PC-9 (cell line): Measurements from ENCODE around the gene C3orf49. TPM values are rescaled to one million over a fixed set of nuclear protein-coding genes. Genes with fewer than 3 reads are reported as not detected.
A peak's percentile ranks its signal among the peaks of the same experiment; 100 is the strongest.

Experiments used
- BruUV-seq: library from RNA; stranded (reverse); fragments of 400-500 nt; replicated peaks from 2 replicates; lab custom pipeline; 2021; lab: Mats Ljungman, UMichigan
- CTCF ChIA-PET: fragments of 300-600 bp; sonication (Branson Sonifier 250); formaldehyde crosslinking; loops from one replicate; lab custom pipeline; 2022; ENCODE audit warnings: antibody characterized with exemption; lab: Charles Lee
- POLR2A ChIA-PET: fragments of 300-600 bp; sonication (Branson Sonifier 250); formaldehyde crosslinking; loops from one replicate; lab custom pipeline; 2022; ENCODE audit warnings: antibody characterized with exemption; ENCODE audit not compliant: unreplicated experiment; lab: Charles Lee
- DNase-seq, 2 experiments: peaks; one replicate each; pipeline versions ENCODE4 v3.0.0 to v3.0.0-alpha.2; 2015 to 2022; ENCODE audit warnings: mixed read lengths in 1 of 2
- H2AFZ ChIP-seq: fragments of 200-600 bp; sonication (generic); 2 replicates; pipeline ENCODE4 v1.8.1; 2017; ENCODE audit warnings: antibody characterized with exemption
- H3F3A ChIP-seq: fragments of 200-600 bp; sonication (generic); 2 replicates; pipeline ENCODE4 v1.8.1; 2017; ENCODE audit warnings: antibody characterized with exemption, mild to moderate bottlenecking, low read depth; ENCODE audit not compliant: insufficient read depth
- H3K27ac ChIP-seq: fragments of 200-600 bp; sonication (generic); 2 replicates; pipeline ENCODE4 v1.6.1; 2016; ENCODE audit warnings: mixed run types
- H3K27me3 ChIP-seq: fragments of 200-600 bp; sonication (generic); 2 replicates; pipeline ENCODE4 v1.6.1; 2016; ENCODE audit warnings: low read depth, mixed run types; ENCODE audit not compliant: insufficient read depth
- H3K36me3 ChIP-seq: fragments of 200-600 bp; sonication (generic); 2 replicates; pipeline ENCODE4 v1.6.1; 2016; ENCODE audit warnings: low read depth, mixed run types
- H3K4me1 ChIP-seq: fragments of 200-600 bp; sonication (generic); replicated peaks from 2 replicates; pipeline ENCODE4 v1.6.1; 2016; ENCODE audit warnings: mixed run types; ENCODE audit not compliant: insufficient read depth
- H3K4me2 ChIP-seq: fragments of 200-600 bp; sonication (generic); 2 replicates; pipeline ENCODE4 v1.6.1; 2017; ENCODE audit warnings: mixed run types
- H3K4me3 ChIP-seq: fragments of 200-600 bp; sonication (generic); 2 replicates; pipeline ENCODE4 v1.6.1; 2016; ENCODE audit warnings: mixed run types
- H3K79me2 ChIP-seq: fragments of 200-600 bp; sonication (generic); 2 replicates; pipeline ENCODE4 v1.6.1; 2017; ENCODE audit warnings: low read depth, mixed run types
- H3K9me2 ChIP-seq: fragments of 200-600 bp; sonication (generic); 2 replicates; pipeline ENCODE4 v1.8.1; 2017; ENCODE audit warnings: mild to moderate bottlenecking; ENCODE audit not compliant: insufficient read depth
- H3K9me3 ChIP-seq: fragments of 200-600 bp; sonication (generic); 2 replicates; pipeline ENCODE4 v1.8.1; 2016; ENCODE audit warnings: low read depth; ENCODE audit not compliant: insufficient read depth
- H4K20me1 ChIP-seq: fragments of 200-600 bp; sonication (generic); 2 replicates; pipeline ENCODE4 v1.8.1; 2017; ENCODE audit not compliant: insufficient read depth
- CTCF ChIP-seq: fragments of 200-600 bp; sonication (generic); conservative IDR thresholded peaks from 2 replicates; pipeline ENCODE4 v1.6.1; 2017; ENCODE audit warnings: mixed run types, antibody characterized with exemption, mild to moderate bottlenecking, moderate library complexity
- EZH2 ChIP-seq: fragments of 200-600 bp; sonication (generic); IDR thresholded peaks from 2 replicates; pipeline ENCODE4 v1.8.0; 2017; ENCODE audit warnings: antibody characterized with exemption, low read depth
- intact Hi-C: fragments of 100-400 bp; cut with micrococcal nuclease; formaldehyde crosslinking; loops from one replicate; pipeline ENCODE4 v1.10.0; 2022; ENCODE audit not compliant: unreplicated experiment
- total RNA-seq: library from RNA; stranded (reverse); gene quantifications from 2 replicates; pipeline ENCODE4 v1.2.3, GENCODE V29; 2021

C3orf49 gene
- total RNA-seq, 1 experiment from 2014 or later, result not detected

GRCh38 chr3:63864008-63864964, 45.2 kb downstream of the C3orf49 start:
- POLR2A ChIA-PET, result no interaction called here

GRCh38 chr3:63864965-63865327, 45.8 kb downstream of the C3orf49 start:
- BruUV-seq, result TSS peak; percentile 49
- intact Hi-C loops, result no loop called here
- Histone ChIP-seq H3K9me3 (no peaks in the 10 kb centered on the region), H3K27ac (0 out of 2 replicates have a peak overlapping the region, but pooled peaks have one; percentile 13), H3K27me3 (no peaks in the 10 kb centered on the region), H3K4me3 (peak overlapping the region; percentile 77), H3F3A (no peaks in the 10 kb centered on the region), H3K79me2 (peaks cover 82% of the 10 kb centered on the region), H2AFZ (peak overlapping the region; percentile 84), H3K36me3 (no peaks in the 10 kb centered on the region), H3K9me2 (no peaks in the 10 kb centered on the region), H4K20me1 (no peaks in the 10 kb centered on the region), H3K4me1 (peaks cover 13% of the 10 kb centered on the region), H3K4me2 (peak overlapping the region; percentile 89)
- TF ChIP-seq EZH2 (no peak), CTCF (no peak)
- no peak for DNase-seq
- ChIA-PET POLR2A (no interaction called here), CTCF (no interaction called here)

More at GRCh38 chr3:63864008-63864964, 45.2 kb downstream of the C3orf49 start:
- Histone ChIP-seq H3K36me3 (no peaks in the 10 kb centered on the region), H3K27ac (0 out of 2 replicates have a peak overlapping the region, but pooled peaks have one; percentile 13), H3K4me1 (peaks cover 13% of the 10 kb centered on the region), H3K27me3 (no peaks in the 10 kb centered on the region), H4K20me1 (no peaks in the 10 kb centered on the region), H3K79me2 (peaks cover 81% of the 10 kb centered on the region), H3K4me3 (peak overlapping the region; percentile 77), H3F3A (no peaks in the 10 kb centered on the region), H2AFZ (peak overlapping the region; percentile 84), H3K4me2 (peak overlapping the region; percentile 89), H3K9me2 (no peaks in the 10 kb centered on the region), H3K9me3 (no peaks in the 10 kb centered on the region)
- TF ChIP-seq EZH2 (no peak), CTCF (no peak)
- no TSS peak for BruUV-seq
- peak in 1 of 2 experiments; percentile 43 for DNase-seq
- CTCF ChIA-PET, result no interaction called here
- intact Hi-C loops, result no loop called here

GRCh38 chr3:63867225-63867624, 48.1 kb downstream of the C3orf49 start:
- Histone ChIP-seq H3K9me2 (no peaks in the 10 kb centered on the region), H4K20me1 (no peaks in the 10 kb centered on the region), H3K79me2 (peaks cover 75% of the 10 kb centered on the region), H3K4me2 (no peak overlapping the region), H3F3A (peaks cover 10% of the 10 kb centered on the region), H3K36me3 (no peaks in the 10 kb centered on the region), H3K4me3 (no peak overlapping the region), H3K27ac (no peak overlapping the region), H3K27me3 (no peaks in the 10 kb centered on the region), H3K4me1 (peaks cover 31% of the 10 kb centered on the region), H3K9me3 (no peaks in the 10 kb centered on the region), H2AFZ (no peak overlapping the region)
- POLR2A ChIA-PET, result no interaction called here
- no peak for DNase-seq
- no TSS peak for BruUV-seq
- CTCF ChIA-PET, result no interaction called here
- TF ChIP-seq EZH2, result no peak
- TF ChIP-seq CTCF, result no peak
- intact Hi-C loops, result no loop called here
